Mesodermal cell (in vitro differentiated cells): ENCODE measurements around the gene ZNF579. TPM values are rescaled to one million over a fixed set of nuclear protein-coding genes. Genes with fewer than 3 reads are reported as not detected.

ENCODE experiments used
- H3K27ac ChIP-seq: 2 replicates; pipeline ENCODE4 v1.7.0; 2013; ENCODE audit warnings: mild to moderate bottlenecking, low read depth, low read length, moderate library complexity; ENCODE audit not compliant: severe bottlenecking
- H3K36me3 ChIP-seq: 2 replicates; pipeline ENCODE4 v1.7.1; 2013; ENCODE audit warnings: mild to moderate bottlenecking, low read length, moderate library complexity; ENCODE audit not compliant: control insufficient read depth, insufficient read depth
- H3K4me1 ChIP-seq: one replicate; pipeline ENCODE4 v1.7.1; 2013; ENCODE audit warnings: mild to moderate bottlenecking, low read length; ENCODE audit not compliant: insufficient read depth, control insufficient read depth, poor library complexity, severe bottlenecking
- H3K4me3 ChIP-seq: 2 replicates; pipeline ENCODE4 v1.7.0; 2013; ENCODE audit warnings: low read length, control low read depth, mild to moderate bottlenecking; ENCODE audit not compliant: insufficient read depth, poor library complexity, severe bottlenecking; ENCODE audit errors: extremely low read depth
- H3K9me3 ChIP-seq: 2 replicates; pipeline ENCODE4 v1.7.1; 2013; ENCODE audit warnings: mild to moderate bottlenecking, low read length, moderate library complexity; ENCODE audit not compliant: control insufficient read depth
- WGBS, 2 experiments: methylation state at CpG; one replicate each; pipeline ENCODE4 v1.1.5; 2013; ENCODE audit warnings: missing lambda C conversion rate in 2 of 2; ENCODE audit not compliant: insufficient coverage in 2 of 2; 5-methylcytosine and 5-hydroxymethylcytosine counted together
- polyA plus RNA-seq, 2 experiments: library from polyadenylated mRNA; stranded (reverse); fragments of 50-300 nt; gene quantifications; one replicate each; pipeline ENCODE4 v1.2.3, GENCODE V29; 2013

ZNF579 gene, protein sequence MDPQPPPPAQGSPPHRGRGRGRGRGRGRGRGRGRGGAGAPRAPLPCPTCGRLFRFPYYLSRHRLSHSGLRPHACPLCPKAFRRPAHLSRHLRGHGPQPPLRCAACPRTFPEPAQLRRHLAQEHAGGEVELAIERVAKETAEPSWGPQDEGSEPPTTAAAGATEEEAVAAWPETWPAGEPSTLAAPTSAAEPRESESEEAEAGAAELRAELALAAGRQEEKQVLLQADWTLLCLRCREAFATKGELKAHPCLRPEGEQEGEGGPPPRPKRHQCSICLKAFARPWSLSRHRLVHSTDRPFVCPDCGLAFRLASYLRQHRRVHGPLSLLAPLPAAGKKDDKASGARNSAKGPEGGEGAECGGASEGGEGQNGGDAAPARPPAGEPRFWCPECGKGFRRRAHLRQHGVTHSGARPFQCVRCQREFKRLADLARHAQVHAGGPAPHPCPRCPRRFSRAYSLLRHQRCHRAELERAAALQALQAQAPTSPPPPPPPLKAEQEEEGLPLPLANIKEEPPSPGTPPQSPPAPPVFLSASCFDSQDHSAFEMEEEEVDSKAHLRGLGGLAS
- 20.6 TPM for polyA plus RNA-seq (2013, experiment 1 of 2)
- 16.8 TPM for polyA plus RNA-seq (2013, experiment 2 of 2)

- Histone ChIP-seq H3K4me3 (peak within 1 kb of the TSS; percentile 97), H3K27ac (peak within 1 kb of the TSS; percentile 79), H3K9me3 (no peaks in the 10 kb centered on the region), H3K36me3 (peaks cover 26% of the 10 kb centered on the region), H3K4me1 (no peaks in the 10 kb centered on the region)
- whole genome bisulfite sequencing, 2 experiments, result 0 to 1% methylated on average over 4 to 12 of the region's 24 CpGs
Measured at GRCh38 chr19:55580628-55581144, at the start of gene ZNF579. ZNF579 (minus strand) TSS chr19:55580848; CDS start chr19:55579639, 1,209 bp downstream.

GRCh38 chr19:55626350-55626749 lies 45.7 kb upstream of the ZNF579 start:
- H3K36me3 ChIP-seq, result peaks cover 2% of the 10 kb centered on the region
- no peaks in the 10 kb centered on the region for H3K9me3 ChIP-seq
- no peak overlapping the region for H3K4me3 ChIP-seq
- H3K4me1 ChIP-seq, result no peaks in the 10 kb centered on the region
- H3K27ac ChIP-seq, result no peak overlapping the region
- 82 to 93% methylated on average over 9 to 10 of the region's 11 CpGs for WGBS, 2 experiments

GRCh38 chr19:55625004-55625326 lies 44.3 kb upstream of the ZNF579 start:
- no peaks in the 10 kb centered on the region for H3K4me1 ChIP-seq
- peak overlapping the region; percentile 56 for H3K4me3 ChIP-seq
- H3K36me3 ChIP-seq, result peaks cover 9% of the 10 kb centered on the region
- WGBS, 2 experiments, result 60% methylated on average over 11 of the region's 11 CpGs; no CpG with 5 or more reads in 1 of the 2 experiments
- H3K27ac ChIP-seq, result no peak overlapping the region
- H3K9me3 ChIP-seq, result no peaks in the 10 kb centered on the region

- WGBS, 2 experiments, result 2 to 4% methylated on average over 36 to 40 of the region's 56 CpGs
- Histone ChIP-seq H3K4me3 (peak within 1 kb of the TSS; percentile 56), H3K27ac (peak within 1 kb of the TSS; percentile 97), H3K36me3 (peaks cover 13% of the 10 kb centered on the region), H3K9me3 (no peaks in the 10 kb centered on the region), H3K4me1 (no peaks in the 10 kb centered on the region)
Measured at GRCh38 chr19:55624109-55625003, 43.7 kb upstream of the ZNF579 start, which contains the start of gene ZNF784. ZNF784 (minus strand) TSS chr19:55624566; CDS start chr19:55624561, 5 bp downstream.

DNA sequence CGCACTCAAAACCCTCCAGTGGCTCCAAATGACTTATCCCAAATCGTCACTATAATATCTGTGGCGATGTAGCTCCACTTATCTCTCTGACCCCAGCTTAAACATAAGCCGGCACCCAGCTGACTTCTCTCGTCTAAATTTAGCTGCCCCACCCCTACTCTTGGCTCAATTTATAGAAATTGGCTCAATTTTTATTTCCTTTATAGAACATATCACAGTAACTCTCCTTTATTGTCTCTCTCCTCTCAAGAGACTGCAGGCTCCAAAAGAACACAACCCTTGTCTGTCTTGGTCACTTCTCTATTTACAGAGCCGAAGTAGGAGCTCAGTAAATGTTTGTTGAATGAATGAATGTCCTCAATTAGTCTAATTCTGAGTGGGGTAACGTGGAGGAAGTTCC lies 42.9 kb upstream of the ZNF579 start:
- 91 to 92% methylated on average over 5 to 6 of the region's 7 CpGs for WGBS, 2 experiments

DNA sequence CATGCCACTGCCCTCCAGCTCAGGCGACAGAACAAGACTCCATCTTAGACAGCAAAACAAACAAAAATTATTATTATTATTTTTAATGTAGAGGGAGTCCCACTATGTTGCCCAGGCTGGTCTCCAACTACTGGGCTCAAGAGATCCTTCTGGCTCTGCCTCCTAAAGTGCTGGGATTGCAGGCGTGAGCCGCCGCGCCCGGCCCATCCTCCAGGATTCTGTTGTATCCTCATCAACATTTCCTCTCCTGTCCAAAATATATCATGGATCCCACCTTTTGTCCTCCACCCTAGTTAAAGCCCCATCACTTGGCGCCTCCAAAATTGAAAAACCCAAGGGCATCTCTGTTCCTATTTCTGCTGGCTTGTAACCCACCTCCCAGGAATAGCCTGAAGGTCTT lies 42.5 kb upstream of the ZNF579 start:
- 95 to 100% methylated on average over 4 to 6 of the region's 7 CpGs for WGBS, 2 experiments
- Histone ChIP-seq H3K27ac (no peak overlapping the region), H3K9me3 (no peaks in the 10 kb centered on the region), H3K4me3 (no peak overlapping the region), H3K36me3 (peaks cover 13% of the 10 kb centered on the region), H3K4me1 (no peaks in the 10 kb centered on the region)

More for the DNA sequence above, 42.9 kb upstream of the ZNF579 start:
- H3K4me1 ChIP-seq, result no peaks in the 10 kb centered on the region
- H3K27ac ChIP-seq, result peak overlapping the region; percentile 5
- no peaks in the 10 kb centered on the region for H3K9me3 ChIP-seq
- peak overlapping the region; percentile 56 for H3K4me3 ChIP-seq
- peaks cover 13% of the 10 kb centered on the region for H3K36me3 ChIP-seq

DNA sequence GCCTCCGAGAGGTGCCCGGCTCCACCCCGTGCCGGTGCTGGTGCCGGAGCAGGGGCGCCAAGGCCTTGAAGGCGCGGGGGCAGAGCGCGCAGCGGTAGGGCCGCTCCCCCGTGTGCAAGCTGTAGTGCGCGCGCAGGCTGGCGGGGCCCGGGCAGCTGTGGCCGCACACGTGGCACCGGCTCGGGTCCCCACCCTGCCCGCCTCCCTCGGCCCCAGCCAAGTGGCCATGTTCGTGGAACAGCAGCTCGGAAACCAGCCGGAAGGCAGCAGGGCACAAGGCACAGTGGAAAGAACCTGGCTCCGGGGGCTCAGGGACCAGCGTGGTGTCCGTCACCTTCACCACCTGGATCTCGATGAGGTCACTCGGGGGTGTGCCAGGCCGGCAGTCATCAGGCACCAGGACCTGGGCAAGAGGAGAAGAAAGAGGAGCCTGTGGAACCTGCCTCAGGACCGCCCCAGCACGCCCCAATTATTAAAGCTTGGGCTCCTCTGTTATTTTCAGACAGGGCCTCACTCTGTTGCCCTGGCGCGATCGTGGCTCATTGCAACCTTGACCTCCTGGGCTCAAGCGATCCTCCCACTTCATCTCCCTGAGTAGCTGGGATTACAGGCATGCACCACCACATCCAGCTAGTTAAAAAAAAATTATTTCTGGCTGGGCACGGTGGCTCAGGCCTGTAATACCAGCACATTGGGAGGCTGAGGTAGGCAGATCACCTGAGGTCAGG lies 41.8 kb upstream of the ZNF579 start:
- Histone ChIP-seq H3K36me3 (peaks cover 19% of the 10 kb centered on the region), H3K4me3 (no peak overlapping the region), H3K27ac (no peak overlapping the region), H3K9me3 (no peaks in the 10 kb centered on the region), H3K4me1 (no peaks in the 10 kb centered on the region)
- WGBS, 2 experiments, result 97% methylated on average over 30 to 40 of the region's 40 CpGs

- Histone ChIP-seq H3K4me3 (no peak overlapping the region), H3K36me3 (peaks cover 25% of the 10 kb centered on the region), H3K27ac (no peak overlapping the region), H3K4me1 (no peaks in the 10 kb centered on the region), H3K9me3 (no peaks in the 10 kb centered on the region)
- 96 to 97% methylated on average over 36 to 47 of the region's 55 CpGs for WGBS, 2 experiments
Measured at GRCh38 chr19:55621673-55622231, 41.1 kb upstream of the ZNF579 start.

GRCh38 chr19:55621205-55621672 lies 40.6 kb upstream of the ZNF579 start:
- no peaks in the 10 kb centered on the region for H3K4me1 ChIP-seq
- H3K9me3 ChIP-seq, result no peaks in the 10 kb centered on the region
- peaks cover 30% of the 10 kb centered on the region for H3K36me3 ChIP-seq
- no peak overlapping the region for H3K27ac ChIP-seq
- H3K4me3 ChIP-seq, result no peak overlapping the region
- 93 to 96% methylated on average over 3 to 8 of the region's 9 CpGs for WGBS, 2 experiments
